Ramos (cell line): ENCODE data around the gene PLD6.
"Not testable (repeated sequence)": the region's sequence is repeated elsewhere in the genome, so short reads cannot be mapped to it uniquely, and the experiment has no call there.

Source experiments
- in situ Hi-C: fragments of 300-500 bp; cut with MboI; formaldehyde crosslinking; loops from one replicate; pipeline ENCODE4 v1.14.3; 2022; ENCODE audit warnings: low sequenced_read_pairs; ENCODE audit not compliant: unreplicated experiment

Gene PLD6

GRCh38 chr17:17201907-17202306 is 4.2 kb downstream of the PLD6 start:
- in situ Hi-C loops: no loop called here

GRCh38 chr17:17201271-17201670 is 4.9 kb downstream of the PLD6 start:
- in situ Hi-C loops: no loop called here

GRCh38 chr17:17200831-17201230 is 5.3 kb downstream of the PLD6 start:
- in situ Hi-C loops: no loop called here

- in situ Hi-C loops: no loop called here
Observed at GRCh38 chr17:17200311-17200710, 5.8 kb downstream of the PLD6 start.

GRCh38 chr17:17198281-17198680 is 7.9 kb downstream of the PLD6 start:
- in situ Hi-C loops: no loop called here

- in situ Hi-C loops: no loop called here
Observed at GRCh38 chr17:17196776-17197175, 9.4 kb downstream of the PLD6 start.

GRCh38 chr17:17195466-17195865 is 10.7 kb downstream of the PLD6 start:
- in situ Hi-C loops: not testable (repeated sequence)

- in situ Hi-C loops: no loop called here
Observed at GRCh38 chr17:17191961-17192381, 14.2 kb downstream of the PLD6 start.

GRCh38 chr17:17191346-17191792 is 14.8 kb downstream of the PLD6 start:
- in situ Hi-C loops: no loop called here

- in situ Hi-C loops: no loop called here
Observed at GRCh38 chr17:17190188-17190587, 15.9 kb downstream of the PLD6 start.

- in situ Hi-C loops: no loop called here
Observed at GRCh38 chr17:17189559-17189958, 16.6 kb downstream of the PLD6 start.

- in situ Hi-C loops: no loop called here
Observed at GRCh38 chr17:17188586-17188985, 17.5 kb downstream of the PLD6 start.

- in situ Hi-C loops: no loop called here
Observed at GRCh38 chr17:17186551-17187505, 19.3 kb downstream of the PLD6 start.

- in situ Hi-C loops: no loop called here
Observed at GRCh38 chr17:17186051-17186450, 20.1 kb downstream of the PLD6 start.

- in situ Hi-C loops: not testable (repeated sequence)
Observed at GRCh38 chr17:17184985-17185757, 21.0 kb downstream of the PLD6 start.

- in situ Hi-C loops: no loop called here
Observed at GRCh38 chr17:17183744-17184143, 22.4 kb downstream of the PLD6 start.

GRCh38 chr17:17182598-17183136 is 23.5 kb downstream of the PLD6 start:
- in situ Hi-C loops: no loop called here

- in situ Hi-C loops: no loop called here
Observed at GRCh38 chr17:17181666-17182597, 24.2 kb downstream of the PLD6 start.

GRCh38 chr17:17180741-17181525 is 25.2 kb downstream of the PLD6 start:
- in situ Hi-C loops: no loop called here
